Measurements from ENCODE around the gene GNG7.

DNA sequence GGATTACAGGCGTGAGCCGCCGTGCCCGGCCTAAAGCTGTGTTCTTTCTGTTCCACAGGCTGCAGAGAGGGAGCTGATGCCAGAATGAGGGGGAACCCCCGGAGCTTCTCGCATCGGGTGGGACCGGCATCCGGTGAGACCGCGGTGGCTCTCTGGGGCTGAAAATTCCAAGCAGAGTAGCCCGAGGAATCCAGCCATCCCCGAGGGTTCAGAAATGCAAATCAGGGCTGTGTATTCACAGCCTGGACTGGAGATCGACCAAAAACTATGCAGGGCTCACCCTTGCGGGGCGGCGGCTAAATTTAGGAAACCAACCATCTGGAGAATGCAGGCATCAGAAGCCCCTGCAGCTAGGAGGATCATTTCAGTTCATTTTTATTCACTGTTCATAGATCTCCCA lies 99.2 kb downstream of the GNG7 start:
- TF ChIP-seq, protein P1, sequence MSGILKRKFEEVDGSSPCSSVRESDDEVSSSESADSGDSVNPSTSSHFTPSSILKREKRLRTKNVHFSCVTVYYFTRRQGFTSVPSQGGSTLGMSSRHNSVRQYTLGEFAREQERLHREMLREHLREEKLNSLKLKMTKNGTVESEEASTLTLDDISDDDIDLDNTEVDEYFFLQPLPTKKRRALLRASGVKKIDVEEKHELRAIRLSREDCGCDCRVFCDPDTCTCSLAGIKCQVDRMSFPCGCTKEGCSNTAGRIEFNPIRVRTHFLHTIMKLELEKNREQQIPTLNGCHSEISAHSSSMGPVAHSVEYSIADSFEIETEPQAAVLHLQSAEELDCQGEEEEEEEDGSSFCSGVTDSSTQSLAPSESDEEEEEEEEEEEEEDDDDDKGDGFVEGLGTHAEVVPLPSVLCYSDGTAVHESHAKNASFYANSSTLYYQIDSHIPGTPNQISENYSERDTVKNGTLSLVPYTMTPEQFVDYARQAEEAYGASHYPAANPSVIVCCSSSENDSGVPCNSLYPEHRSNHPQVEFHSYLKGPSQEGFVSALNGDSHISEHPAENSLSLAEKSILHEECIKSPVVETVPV (CRISPR knock-in tag; IDR thresholded peaks at IDR 0.05): no peak
- TF ChIP-seq ZFP30 (CRISPR knock-in tag; IDR thresholded peaks at IDR 0.05): no peak
